Activated CD4-positive, alpha-beta T cell treated with anti-CD3 and anti-CD28 coated beads for 4 hours (primary cell): ENCODE measurements around the gene EPHA10.
"Not testable (repeated sequence)": the region's sequence is repeated elsewhere in the genome, so short reads cannot be mapped to it uniquely, and the experiment has no call there.

Experiments
- DNase-seq, 2 donors: peaks; one replicate each; pipeline ENCODE4 v3.0.0-alpha.2; 2020

The EPHA10 gene

GRCh38 chr1:37764888-37765441, at the start of gene EPHA10:
Gene EPHA10 (minus strand): TSS chr1:37765120. CDS start chr1:37765066, 54 bp downstream.
- no peak for DNase-seq

- no peak for DNase-seq
Observed at GRCh38 chr1:37814252-37814651, 49.3 kb upstream of the EPHA10 start.

DNA sequence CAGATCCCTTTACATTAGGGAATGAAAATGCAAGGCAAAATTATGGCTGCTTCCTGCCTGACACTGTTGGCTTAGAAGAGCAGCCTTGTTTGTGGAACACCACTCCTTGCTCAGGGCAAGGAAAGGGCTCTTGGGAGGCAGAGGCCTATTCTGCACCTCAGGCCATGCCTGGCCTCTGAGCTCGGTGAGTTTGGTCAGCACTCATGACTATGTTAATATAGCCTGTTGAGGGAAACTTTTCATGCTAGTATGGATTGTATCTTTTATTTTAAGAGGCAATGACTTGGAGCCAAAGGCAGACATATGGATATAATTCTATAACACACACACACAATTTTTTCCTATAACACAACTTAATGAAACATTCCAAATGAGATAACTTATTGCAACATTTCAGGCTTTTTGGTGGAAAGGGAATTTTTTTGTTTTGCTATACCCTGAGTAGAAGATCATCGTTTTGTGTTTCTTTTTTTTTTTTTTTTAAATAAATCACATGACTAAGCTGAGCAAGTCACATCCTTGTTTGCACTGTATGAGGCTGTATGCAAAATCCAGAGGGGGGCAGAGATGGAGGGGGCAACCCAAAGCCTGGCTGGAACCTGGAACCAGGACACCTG, 48.7 kb upstream of the EPHA10 start:
- DNase-seq, result no peak

GRCh38 chr1:37811027-37811655, 46.2 kb upstream of the EPHA10 start:
- peak; percentile 48 to 59 for DNase-seq

DNA sequence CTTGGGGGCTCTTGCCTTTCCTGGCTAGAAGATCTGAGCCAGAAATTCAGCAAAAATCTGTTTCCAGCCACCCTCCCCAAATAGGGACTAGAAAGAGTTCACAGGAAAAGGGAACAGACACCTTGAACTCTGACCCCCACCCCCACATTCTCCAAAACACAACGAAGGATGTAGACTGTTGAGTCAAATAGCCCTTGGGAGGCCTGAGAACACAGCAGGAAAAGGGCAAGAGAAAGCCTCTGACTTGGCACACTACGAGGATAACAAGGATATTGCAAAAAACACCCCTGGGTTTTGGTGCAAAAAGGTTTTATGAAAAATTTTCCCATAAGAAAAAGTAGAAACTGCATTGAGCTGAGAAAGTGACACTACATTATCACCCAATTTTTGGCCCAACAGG, 45.0 kb upstream of the EPHA10 start:
- no peak for DNase-seq

- DNase-seq, result peak; percentile 22 to 34
Observed at GRCh38 chr1:37808369-37809319, 43.7 kb upstream of the EPHA10 start.

DNA sequence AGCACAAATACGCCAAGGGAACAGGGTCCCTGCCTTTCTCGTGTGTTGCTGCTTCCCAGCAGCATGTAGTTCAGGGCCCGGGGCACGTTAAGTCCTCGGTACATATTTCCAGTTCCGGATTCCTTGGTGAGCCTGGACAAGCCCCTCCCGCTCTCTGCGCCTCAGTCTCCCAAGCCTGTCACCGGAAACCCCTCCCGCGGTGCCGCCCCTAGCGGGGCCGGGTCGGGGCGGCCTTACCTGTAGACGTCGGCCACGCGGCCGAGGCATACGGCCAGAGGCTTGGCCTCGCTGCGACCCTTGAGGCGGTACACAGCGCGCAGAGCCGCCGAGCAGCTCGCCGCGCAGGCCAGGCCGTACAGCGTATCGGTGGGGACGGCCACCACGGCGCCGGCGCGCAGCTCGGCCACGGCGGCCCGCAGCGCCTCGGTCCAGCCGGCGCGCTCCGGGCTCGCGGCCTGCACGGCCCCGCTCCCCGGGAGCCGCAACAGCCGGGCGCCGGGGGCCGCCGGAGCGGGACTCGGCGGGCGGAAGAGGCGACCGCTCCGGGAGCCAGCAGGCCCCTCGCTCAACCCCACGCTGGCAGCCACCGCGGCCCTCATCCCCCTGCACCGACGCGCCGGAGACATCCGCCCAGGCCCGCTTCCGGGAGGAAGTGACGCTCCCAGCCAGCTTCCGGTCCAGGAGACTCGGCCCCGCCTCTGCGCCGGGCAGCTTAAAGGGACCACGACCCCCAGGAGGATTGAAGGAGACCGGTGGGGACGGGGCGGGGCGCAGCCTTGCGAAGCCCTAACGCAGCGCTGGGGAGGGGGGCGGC, 42.8 kb upstream of the EPHA10 start, which contains the start of the genes C1orf122 and YRDC:
TSS of gene C1orf122 (plus strand) at position 236 of the 814 bp plus-strand sequence. CDS start 615 bp downstream, outside the sequence.
TSS of gene YRDC (minus strand) at position 654 of the 814 bp plus-strand sequence. CDS start at position 626, 28 bp downstream.
- DNase-seq, result peak; percentile 90

DNA sequence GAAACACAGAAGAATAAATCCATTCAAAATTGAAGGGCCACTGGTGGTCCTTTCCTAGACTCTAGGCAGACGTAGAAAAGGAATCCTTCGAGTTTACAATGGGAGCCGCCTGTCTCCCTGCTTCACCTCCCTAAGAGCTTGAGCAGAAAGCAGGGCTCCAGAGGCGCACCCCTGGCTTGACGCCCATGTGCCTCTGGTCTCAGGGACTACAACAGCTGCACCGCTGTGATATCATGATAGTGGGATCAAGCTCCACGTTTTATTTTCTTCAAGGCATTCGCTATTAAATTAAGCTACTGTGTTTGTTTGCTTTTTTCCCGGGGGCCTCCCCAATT, 42.3 kb upstream of the EPHA10 start:
- DNase-seq, result no peak

GRCh38 chr1:37802439-37802838, 37.5 kb upstream of the EPHA10 start:
- DNase-seq, result no peak

DNA sequence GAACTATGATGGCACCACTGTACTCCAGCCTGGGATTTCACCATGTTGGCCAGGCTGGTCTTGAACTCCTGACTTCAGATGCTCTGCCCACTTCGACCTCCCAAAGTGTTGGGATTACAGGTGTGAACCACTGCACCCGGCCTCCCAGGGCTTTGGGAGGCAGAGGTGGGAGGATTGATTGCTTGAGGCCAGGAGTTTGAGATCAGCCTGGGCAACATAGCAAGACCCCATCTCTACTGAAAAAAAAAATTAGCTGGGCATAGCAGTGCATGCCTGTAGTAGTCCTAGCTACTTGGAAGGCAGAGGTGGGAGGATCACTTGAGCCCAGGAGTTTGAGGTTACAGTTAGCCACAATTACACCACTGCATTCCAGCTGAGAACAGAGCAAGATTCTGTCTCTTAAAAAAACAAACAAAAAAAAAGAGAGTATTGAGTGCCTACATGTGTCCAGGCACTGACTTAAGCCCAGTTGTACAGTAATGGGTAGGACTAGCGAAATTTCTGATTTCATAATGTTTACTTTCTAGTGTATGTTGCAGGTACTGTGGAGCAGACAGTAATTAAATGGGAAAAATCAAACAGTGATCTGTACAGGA, 32.9 kb upstream of the EPHA10 start:
- no peak for DNase-seq

- DNase-seq, result peak; percentile 16
Observed at GRCh38 chr1:37795340-37796125, 30.6 kb upstream of the EPHA10 start.

- DNase-seq, result no peak
Observed at GRCh38 chr1:37794372-37795339, 29.7 kb upstream of the EPHA10 start.

GRCh38 chr1:37793773-37794371, 29.0 kb upstream of the EPHA10 start, which contains the start of gene MANEAL:
Gene MANEAL (plus strand): TSS chr1:37793847. CDS start chr1:37794183, 336 bp downstream.
- peak in 1 of 2 donors; percentile 21 for DNase-seq

- DNase-seq, result no peak
Observed at GRCh38 chr1:37792943-37793686, 28.2 kb upstream of the EPHA10 start.

DNA sequence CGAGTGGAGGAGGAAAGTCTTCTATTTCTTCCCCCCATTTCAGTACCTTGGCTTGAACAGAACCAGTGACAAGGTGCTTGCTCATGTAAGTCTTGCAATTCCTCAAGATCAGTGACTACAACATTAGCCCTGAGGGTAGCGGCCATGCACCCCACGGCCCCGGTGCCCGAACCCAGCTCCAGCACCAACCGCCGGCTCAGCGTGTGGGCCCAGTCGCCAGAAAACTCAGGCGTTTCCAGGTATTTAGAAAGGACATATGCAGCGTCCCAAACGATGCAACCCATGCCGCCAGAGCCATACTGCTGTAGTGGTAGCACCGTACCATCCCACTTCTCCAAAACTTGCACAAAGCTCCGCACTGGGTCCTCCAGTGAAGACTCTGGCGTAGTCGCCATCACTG, 17.6 kb upstream of the EPHA10 start:
- DNase-seq, result no peak

DNA sequence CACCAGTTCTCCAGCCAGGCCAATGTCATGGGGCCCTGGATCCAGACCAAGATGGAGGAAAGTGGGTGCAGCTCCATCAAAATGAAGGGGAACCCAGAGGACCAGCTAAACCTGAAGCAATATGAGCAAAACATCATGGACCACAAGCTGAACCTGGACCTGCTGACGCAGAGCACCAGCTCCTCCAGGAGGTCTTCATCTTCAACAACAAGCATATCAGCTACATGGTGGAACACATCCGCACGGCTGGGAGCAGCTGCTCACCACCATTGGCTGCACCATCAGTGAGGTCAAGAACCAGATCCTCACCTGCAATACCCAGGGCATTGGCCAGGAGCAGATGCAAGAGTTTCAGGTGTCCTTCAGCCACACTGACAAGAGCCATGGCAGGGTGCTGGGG, 13.7 kb upstream of the EPHA10 start:
- DNase-seq, result no peak

GRCh38 chr1:37776946-37777516, 12.1 kb upstream of the EPHA10 start:
- peak in 1 of 2 donors; percentile 24 for DNase-seq

DNA sequence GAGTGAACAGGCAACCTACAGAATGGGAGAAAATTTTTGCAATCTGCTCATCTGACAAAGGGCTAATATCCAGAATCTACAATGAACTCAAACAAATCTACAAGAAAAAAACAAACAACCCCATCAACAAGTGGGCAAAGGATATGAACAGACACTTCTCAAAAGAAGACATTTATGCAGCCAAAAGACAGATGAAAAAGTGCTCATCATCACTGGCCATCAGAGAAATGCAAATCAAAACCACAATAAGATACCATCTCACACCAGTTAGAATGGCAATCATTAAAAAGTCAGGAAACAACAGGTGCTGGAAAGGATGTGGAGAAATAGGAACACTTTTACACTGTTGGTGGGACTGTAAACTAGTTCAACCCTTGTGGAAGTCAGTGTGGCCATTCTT, 6.5 kb upstream of the EPHA10 start:
- DNase-seq, result not testable (repeated sequence)
